ENCODE measurements around the gene MCM10.

Gene MCM10

GRCh38 chr10:13167568-13167967 lies 6.2 kb downstream of the MCM10 start:
- no peak for DNase-seq

DNA sequence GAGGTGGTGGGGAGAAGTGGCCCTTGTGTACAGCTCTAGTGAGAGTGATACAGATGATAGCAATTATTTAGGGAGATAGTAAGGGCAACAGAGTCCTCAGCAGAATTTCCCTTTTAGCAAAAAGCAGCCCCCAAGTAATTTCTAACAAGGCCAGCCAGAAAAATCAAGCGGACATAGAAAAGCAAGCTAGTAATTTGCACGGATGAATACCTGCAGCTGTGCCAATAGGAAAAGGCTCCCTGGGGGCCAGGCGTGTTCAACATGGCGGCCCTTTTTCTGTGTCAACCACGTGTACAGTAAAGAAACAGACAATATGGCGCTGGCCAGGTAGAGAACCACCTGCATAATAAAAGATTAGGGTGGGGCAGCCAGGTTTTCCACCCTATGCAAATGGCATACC lies 7.4 kb downstream of the MCM10 start:
- DNase-seq: no peak

DNA sequence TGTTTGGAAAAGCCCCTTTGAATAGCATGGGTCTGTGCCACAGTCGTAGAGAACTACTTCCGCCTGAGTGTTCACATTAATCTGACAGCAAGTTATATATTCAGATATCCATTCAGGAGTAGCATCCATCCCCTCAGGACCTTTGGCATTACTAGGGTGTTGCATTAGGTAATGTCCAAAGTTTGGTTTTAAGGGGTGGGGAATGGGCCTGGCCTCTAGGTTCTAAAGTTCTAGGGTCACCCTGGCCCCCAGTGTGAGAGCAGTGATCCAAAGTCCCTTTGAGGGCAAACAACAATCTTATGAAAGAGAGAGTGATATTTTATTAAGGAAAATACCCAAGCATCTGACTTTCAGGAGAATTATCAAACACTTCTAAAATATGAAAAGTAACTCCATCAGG lies 12.3 kb downstream of the MCM10 start:
- no peak for DNase-seq

DNA sequence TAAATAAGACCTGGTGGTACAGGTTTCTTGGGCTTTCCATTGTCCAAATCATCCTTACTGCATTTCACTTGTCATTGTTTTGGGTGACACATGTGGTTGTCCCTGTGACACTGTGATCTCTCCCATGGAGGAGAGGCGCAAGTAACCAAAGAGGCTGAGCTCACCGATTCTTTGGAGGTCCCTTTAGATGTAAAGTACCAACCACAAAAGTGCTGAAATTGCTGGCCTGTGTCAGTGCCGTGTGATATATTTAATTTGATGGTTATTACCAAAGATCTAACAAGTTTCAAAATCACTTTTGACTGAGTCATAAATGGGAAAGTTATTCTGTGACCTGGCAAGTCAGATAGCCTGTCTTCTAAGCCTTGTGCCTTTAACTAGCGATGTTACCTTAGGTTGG lies 19.4 kb downstream of the MCM10 start:
- no peak for DNase-seq

- no peak for DNase-seq
Measured at GRCh38 chr10:13182424-13182823, 21.1 kb downstream of the MCM10 start.

GRCh38 chr10:13183625-13184024 lies 22.3 kb downstream of the MCM10 start:
- no peak for DNase-seq

DNA sequence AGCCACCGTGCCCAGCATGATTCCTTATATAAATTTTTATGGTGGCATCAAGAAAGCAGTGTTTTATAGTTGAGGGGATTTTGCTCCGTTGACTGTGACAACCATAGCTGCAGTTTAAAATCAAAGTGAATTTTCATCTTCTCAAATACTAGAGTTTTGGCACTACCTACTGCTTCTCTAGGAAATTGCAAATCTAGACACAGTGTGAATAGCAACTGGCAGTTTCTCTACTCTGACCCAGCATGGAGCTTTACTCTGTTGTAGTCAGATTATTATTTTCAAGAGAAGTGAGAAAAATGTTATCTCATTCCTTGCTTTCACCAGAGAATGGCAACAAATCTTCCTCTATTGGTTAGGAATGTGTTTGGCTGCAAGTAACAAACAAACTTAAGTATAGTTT lies 22.9 kb downstream of the MCM10 start:
- DNase-seq: no peak

DNA sequence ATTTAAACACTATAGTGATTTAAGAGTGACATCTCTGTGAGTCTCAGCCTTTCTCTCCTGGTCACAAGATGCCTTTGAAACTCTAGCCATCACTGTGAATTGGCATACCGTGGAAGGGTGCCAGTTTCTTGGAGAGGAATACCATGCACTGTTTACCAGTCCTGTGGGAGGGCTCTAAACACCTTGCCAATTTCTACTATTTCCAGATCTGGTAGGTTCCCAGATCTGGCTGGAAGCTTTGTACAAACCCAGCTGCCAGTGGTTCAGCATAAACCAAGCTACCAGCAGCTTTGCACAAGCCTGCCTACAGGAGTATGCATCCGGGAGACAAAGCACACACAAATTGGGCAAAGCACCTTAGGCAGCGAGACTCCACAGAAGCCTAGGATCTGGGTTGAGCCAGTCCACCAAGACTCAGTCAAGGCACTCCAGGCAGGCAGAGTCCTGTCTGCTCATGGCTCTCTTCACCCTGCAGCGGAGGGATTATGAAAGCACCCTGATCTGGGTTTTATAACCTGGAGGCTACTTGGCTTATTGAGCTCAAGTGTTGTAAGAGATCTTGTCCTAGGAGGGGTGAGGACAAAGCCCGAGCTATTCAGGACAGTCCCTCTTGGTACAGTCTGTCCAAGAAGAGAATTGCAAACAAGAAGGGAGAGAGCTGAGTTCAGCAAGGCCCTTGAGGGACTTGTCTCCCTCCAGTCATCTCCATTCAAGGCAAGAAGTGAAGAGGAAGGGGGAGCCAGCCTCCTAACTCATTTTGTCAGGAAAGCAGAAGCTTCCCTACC lies 23.6 kb downstream of the MCM10 start:
- no peak for DNase-seq

DNA sequence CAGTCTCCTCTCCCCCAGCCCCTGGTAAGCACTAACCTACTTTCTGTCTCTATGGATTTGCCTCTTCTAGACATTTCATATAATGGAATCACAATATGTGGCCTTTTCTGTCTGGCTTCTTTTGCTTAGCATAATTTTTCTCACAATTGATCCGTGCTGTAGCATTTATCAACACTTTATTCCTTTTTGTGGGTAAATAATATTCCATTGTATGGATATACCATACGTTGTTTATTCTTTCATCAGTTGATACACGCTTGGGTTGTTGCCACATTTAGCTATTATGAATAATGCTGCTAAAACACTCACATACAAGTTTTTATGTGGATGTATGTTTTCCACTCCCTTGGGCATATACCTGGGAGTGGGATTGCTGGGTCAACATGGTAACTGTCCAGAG lies 25.8 kb downstream of the MCM10 start:
- no peak for DNase-seq

- no peak for DNase-seq
Measured at GRCh38 chr10:13188593-13188992, 27.2 kb downstream of the MCM10 start.

DNA sequence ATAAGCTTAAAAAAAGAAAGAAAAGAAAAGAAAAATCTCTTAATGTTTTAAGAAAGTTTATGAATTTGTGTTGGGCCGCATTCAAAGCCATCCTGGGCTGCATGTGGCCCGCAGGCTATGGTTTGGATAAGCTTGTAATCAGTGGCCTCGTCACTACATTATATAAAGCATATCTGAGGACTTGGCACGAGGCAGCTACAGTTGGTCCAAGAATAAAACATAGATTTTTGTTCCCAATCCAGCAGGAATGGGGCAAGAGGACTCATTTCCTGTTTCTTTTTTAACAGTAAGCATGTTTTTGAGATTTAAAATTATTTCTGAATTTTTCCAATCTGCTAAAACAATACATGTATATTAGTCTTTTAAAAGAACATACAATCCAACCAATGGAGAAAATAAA lies 28.6 kb downstream of the MCM10 start:
- DNase-seq: no peak

GRCh38 chr10:13190816-13191215 lies 29.5 kb downstream of the MCM10 start:
- no peak for DNase-seq

DNA sequence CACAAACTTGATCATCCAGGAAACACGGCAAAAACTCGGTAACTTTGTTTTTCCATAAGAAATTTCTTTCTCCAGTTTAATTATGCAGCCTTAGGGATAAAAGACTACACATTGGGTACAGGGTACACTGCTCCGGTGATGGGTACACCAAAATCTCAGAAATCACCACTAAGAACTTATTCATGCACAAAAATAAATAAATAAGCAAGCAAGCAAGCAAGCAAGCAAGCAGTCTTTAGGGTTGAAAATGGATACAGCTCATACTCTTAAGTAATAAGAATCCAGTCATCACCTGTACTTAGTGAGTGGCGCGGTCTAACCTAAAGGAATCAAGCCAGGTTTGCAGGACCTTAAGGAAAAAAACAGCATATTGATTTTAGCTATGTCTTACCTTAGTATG lies 30.0 kb downstream of the MCM10 start:
- DNase-seq: no peak

GRCh38 chr10:13193637-13194036 lies 32.3 kb downstream of the MCM10 start:
- no peak for DNase-seq

GRCh38 chr10:13195016-13195415 lies 33.7 kb downstream of the MCM10 start:
- DNase-seq: no peak

DNA sequence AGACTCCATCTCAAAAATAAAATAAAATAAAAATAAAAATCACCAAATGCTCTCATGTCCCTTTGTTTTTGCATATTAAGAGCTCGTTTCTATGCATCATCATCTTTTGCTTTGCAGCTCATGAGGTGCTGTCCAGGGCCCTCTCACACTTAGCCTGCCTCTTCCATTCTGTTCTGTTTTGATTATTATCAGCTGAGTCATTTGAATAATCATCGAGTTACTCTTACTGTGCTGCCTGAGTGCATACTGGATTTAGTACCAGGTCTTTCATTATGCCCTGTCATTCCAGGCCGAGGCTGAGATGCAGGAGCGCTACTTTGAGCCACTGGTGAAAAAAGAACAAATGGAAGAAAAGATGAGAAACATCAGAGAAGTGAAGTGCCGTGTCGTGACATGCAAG lies 39.8 kb downstream of the MCM10 start:
- DNase-seq: no peak

GRCh38 chr10:13206091-13206490 lies 44.7 kb downstream of the MCM10 start:
- DNase-seq: no peak

- no peak for DNase-seq
Measured at GRCh38 chr10:13206546-13207443, 45.4 kb downstream of the MCM10 start.

DNA sequence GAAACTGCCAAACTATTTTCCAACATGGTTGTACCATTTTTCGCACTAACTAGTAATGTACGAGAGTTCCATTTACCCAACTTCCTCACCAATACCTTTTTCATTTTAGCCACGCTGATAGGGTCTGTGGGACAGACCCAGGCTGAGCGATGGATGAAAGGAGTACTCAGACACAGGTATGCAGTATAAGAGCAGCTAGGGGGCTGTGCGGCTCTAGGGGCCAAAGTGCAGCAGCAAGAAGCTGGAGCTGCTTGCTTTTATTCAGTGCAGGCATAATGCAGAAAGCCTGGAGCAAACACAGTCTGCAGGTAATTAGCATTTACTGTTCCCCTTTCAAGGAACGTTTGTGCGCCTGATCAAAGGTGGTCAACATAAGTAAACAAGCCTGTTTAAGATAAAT lies 51.8 kb downstream of the MCM10 start:
- DNase-seq: no peak

DNA sequence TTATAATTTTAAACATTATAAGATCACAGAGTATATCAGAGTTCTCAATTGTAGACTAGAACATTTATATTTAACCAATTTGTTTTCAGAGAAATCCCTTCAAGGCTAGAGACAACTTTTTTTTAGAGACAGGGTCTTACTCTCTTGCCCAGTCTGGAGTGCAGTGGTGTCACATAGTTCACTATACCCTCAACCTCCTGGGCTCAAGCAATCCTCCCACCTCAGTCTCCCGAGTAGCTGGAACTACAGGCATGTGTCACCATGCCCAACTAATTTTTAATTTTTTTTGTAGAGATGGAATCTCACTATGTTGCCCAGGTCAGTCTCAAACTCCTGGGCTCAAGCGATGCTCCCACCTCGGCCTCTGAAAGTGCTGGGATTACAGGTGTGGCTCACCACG lies 57.5 kb downstream of the MCM10 start:
- DNase-seq: no peak

- no peak for DNase-seq
Measured at GRCh38 chr10:13219685-13220670, 58.6 kb downstream of the MCM10 start.

GRCh38 chr10:13221572-13221971 lies 60.2 kb downstream of the MCM10 start:
- DNase-seq: no peak

DNA sequence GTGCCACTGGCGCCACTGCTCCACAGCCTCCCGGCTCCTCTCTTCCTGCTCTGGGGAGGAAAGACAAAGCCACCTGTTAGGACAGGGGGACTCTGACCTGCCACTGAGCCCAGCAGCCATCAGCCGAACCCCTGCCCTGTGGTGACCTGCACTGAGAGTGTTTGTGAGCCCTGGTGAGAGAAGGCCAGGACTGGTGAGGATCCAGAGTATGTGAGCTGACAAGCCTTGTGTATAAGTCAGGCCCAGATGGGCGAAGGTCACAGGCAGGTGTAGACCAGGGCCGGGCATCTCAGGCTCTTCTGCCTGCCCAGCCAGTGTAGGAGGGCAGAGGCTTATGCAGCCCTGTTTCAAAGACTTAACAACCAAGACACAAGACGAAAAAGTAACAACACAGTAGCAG lies 60.8 kb downstream of the MCM10 start:
- DNase-seq: no peak
